ENCODE results near the gene SCD5. TPM values are rescaled to one million over a fixed set of nuclear protein-coding genes. Genes with fewer than 3 reads are reported as not detected.

The SCD5 gene
- total RNA-seq, 2 experiments from 2014 or later, result 3.8 to 4.0 TPM

DNA sequence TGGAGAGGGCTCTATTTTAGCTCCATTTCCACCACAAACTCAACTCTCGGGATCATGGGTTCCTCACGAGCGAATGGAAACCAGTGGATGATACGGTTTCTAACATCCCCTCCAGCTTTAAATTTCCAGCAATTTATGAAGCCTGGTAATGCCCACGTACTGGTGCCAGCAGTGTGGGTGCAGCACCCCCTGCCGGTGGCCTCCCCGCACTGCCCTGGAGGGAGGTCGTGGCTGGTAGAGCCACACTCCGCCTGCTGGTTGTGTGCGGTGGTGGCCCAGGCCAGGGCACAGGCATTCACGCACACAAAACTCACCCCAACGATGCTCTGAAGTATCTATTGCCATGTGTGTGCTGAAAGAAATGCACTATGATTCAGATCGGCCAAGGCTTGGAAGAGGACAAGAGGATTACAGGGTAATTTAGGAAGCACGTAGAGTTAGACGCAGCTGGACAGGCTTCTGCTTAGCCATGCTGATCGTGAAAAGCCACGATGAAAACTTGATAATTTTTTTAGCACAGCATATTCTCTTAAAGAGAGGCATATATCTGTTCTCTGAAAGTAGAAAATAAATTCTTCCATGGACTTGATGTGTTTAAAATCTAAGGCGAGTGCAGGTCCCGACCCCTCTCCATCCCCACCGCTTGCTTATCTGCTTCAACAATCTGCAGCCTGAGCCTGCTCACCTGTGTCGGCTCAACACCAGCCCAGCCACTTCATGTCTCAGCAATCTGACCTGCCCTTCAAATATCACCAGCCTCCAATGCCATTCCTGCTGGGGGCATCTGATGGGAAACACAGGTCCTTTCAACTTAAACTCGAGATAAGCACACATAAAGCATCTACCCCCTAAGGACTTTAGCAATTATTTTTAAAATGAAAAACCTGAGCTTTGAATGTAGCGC lies 59.1 kb downstream of the SCD5 start:
- Mint-ChIP-seq H3K9me3 (no peaks in the 10 kb centered on the region), H3K4me1 (no peaks in the 10 kb centered on the region), H3K27me3 (no peaks in the 10 kb centered on the region), H3K36me3 (no peaks in the 10 kb centered on the region), H3K4me3 (no peak overlapping the region), H3K27ac (no peak overlapping the region)
- DNase-seq, result peak; percentile 77

- no peak for DNase-seq
- no peaks in the 10 kb centered on the region for H3K27me3 Mint-ChIP-seq
- no peak overlapping the region for H3K27ac Mint-ChIP-seq
- H3K36me3 Mint-ChIP-seq, result no peaks in the 10 kb centered on the region
- H3K9me3 Mint-ChIP-seq, result no peaks in the 10 kb centered on the region
- H3K4me3 Mint-ChIP-seq, result no peak overlapping the region
- H3K4me1 Mint-ChIP-seq, result no peaks in the 10 kb centered on the region
Measured at GRCh38 chr4:82737354-82737753, 61.2 kb downstream of the SCD5 start.

DNA sequence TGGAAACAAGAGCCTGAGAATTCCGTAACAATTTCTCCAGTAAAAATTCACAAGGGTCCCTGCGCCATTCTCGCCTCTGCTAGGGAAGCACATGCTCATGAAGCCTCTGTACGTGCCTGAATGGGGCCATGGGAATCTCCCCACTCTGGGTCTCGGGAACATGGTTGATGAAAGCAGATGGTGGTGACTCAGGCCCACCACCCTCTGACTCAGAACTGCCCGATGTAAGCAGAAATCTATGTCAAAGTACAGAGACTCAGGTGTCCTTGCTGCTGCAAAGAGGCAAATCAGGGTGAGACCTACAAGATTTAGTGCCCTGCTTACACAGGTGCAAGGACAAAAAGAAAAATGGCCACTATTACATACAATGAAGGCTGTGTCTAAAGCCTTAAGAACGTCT lies 65.0 kb downstream of the SCD5 start:
- no peaks in the 10 kb centered on the region for H3K36me3 Mint-ChIP-seq
- no peak overlapping the region for H3K4me3 Mint-ChIP-seq
- H3K9me3 Mint-ChIP-seq, result no peaks in the 10 kb centered on the region
- no peaks in the 10 kb centered on the region for H3K27me3 Mint-ChIP-seq
- H3K4me1 Mint-ChIP-seq, result no peaks in the 10 kb centered on the region
- no peak for DNase-seq
- no peak overlapping the region for H3K27ac Mint-ChIP-seq

GRCh38 chr4:82728301-82728700 lies 70.3 kb downstream of the SCD5 start:
- Mint-ChIP-seq H3K36me3 (no peaks in the 10 kb centered on the region), H3K27ac (no peak overlapping the region), H3K4me1 (no peaks in the 10 kb centered on the region), H3K27me3 (no peaks in the 10 kb centered on the region), H3K9me3 (no peaks in the 10 kb centered on the region), H3K4me3 (no peak overlapping the region)
- no peak for DNase-seq

DNA sequence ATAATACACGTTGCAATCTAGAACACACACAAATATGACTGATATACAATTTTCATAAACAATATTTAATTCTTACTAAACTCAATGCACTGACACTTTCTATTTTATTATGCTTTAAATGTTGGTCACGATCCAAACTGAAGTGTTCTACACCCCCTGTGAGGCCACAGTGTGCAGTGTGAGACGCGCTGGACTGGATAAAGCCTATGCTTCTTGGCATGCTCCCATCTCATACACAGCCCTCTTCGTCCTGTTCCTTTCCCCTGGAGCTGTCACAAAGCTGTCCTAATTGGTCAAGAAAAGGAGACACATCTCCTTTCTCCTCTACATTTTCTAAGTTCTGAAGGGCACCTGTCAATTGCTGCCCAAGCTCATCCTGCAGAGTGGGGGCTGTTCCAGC lies 72.0 kb downstream of the SCD5 start:
- no peak overlapping the region for H3K4me3 Mint-ChIP-seq
- H3K27ac Mint-ChIP-seq, result no peak overlapping the region
- no peaks in the 10 kb centered on the region for H3K36me3 Mint-ChIP-seq
- no peaks in the 10 kb centered on the region for H3K27me3 Mint-ChIP-seq
- no peak for DNase-seq
- no peaks in the 10 kb centered on the region for H3K9me3 Mint-ChIP-seq
- no peaks in the 10 kb centered on the region for H3K4me1 Mint-ChIP-seq

DNA sequence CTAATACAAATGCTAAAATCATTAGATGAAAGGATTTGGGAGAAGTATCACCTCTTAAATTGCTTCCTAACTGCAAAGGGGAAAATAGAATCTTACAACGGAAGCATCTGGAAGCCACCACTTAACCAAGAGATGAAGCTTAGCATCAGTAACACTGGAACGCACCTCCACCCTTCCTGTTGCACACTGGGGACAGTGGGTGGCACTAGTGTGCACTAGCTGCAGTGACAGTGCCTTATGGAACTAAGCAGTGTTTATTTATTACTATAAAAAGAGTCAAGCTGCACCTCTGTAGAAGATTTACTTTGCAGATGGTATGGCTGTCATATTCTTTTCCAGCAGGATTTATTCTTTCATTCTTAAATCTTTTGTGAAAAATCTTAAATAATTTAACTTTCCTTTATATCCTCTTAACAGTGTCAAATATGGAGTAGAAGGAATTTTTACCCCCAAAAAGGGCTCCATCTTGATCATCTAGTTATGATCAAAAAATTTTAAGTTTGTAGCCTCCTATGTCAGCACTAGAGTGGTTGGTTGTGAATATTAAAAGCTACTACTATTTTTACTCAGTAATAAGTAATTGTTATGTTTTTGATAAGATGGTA lies 76.7 kb downstream of the SCD5 start:
- Mint-ChIP-seq H3K27me3 (no peaks in the 10 kb centered on the region), H3K27ac (no peak overlapping the region), H3K9me3 (no peaks in the 10 kb centered on the region), H3K4me1 (no peaks in the 10 kb centered on the region), H3K36me3 (no peaks in the 10 kb centered on the region), H3K4me3 (no peak overlapping the region)
- DNase-seq, result peak; percentile 18

DNA sequence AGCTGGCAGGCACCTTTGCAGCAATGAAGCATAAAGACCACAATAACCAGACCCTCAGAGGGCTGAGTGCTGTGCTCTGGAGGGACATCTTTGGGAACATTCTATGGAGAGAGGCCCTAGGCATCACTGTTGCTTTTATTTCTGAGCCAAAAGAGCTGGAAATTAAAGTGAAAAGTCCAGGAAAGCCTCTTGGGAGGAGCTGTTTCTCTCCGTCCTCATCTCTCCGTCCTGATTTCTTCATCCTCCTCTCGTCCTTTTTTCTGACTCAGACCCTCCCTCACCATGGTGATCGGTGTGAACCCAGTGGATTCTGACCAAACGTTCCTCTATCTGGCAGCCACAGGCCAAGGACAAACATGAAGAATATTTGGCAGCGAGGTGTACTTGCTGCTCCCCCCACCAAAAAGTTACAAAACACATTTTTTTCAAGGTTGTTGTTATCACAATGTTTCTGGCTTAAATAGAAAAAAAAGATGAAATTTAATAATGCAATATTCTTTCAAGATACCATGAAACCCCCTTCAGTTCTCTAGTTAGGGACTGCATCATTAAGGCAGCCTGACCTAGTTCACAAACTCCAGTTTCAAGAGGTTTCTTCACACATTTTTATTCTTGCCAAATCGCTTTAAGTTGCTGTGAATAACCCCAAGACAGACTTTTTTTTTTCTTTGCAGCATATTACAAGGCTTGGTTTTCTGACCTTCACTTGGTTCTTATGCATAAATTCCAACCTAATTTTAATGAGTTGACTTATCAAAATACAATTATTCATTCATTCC lies 80.2 kb downstream of the SCD5 start:
- Mint-ChIP-seq H3K9me3 (no peaks in the 10 kb centered on the region), H3K27ac (no peak overlapping the region), H3K27me3 (no peaks in the 10 kb centered on the region), H3K4me3 (no peak overlapping the region), H3K4me1 (no peaks in the 10 kb centered on the region), H3K36me3 (no peaks in the 10 kb centered on the region)
- DNase-seq, result no peak

- DNase-seq, result no peak
- Mint-ChIP-seq H3K36me3 (no peaks in the 10 kb centered on the region), H3K4me1 (no peaks in the 10 kb centered on the region), H3K27me3 (no peaks in the 10 kb centered on the region), H3K27ac (no peak overlapping the region), H3K4me3 (no peak overlapping the region), H3K9me3 (no peaks in the 10 kb centered on the region)
Measured at GRCh38 chr4:82715731-82716617, 82.6 kb downstream of the SCD5 start.

GRCh38 chr4:82713856-82714255 lies 84.7 kb downstream of the SCD5 start:
- Mint-ChIP-seq H3K9me3 (no peaks in the 10 kb centered on the region), H3K36me3 (no peaks in the 10 kb centered on the region), H3K27ac (no peak overlapping the region), H3K4me1 (no peaks in the 10 kb centered on the region), H3K27me3 (no peaks in the 10 kb centered on the region), H3K4me3 (no peak overlapping the region)
- DNase-seq, result no peak

DNA sequence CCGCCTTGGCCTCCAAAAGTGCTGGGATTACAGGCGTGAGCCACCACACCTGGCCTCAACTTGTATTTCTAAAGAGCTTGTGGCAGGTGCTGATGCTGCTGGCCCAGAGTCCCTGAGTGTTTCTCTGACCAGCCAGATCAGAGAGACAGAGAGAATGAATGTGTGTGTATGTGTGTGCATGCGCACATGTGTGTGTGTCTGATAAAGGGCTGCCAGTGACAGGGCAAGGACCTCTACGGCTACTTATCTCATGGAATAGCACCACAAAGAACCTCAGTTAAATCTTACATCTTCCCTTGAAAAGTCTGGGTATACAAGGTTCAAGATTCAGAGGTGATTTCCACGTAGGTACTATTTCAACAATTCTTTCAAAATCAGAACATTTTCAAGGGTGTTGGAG lies 86.0 kb downstream of the SCD5 start:
- Mint-ChIP-seq H3K27ac (no peak overlapping the region), H3K9me3 (no peaks in the 10 kb centered on the region), H3K36me3 (no peaks in the 10 kb centered on the region), H3K4me3 (no peak overlapping the region), H3K4me1 (no peaks in the 10 kb centered on the region), H3K27me3 (no peaks in the 10 kb centered on the region)
- DNase-seq, result no peak

GRCh38 chr4:82711158-82711785 lies 87.3 kb downstream of the SCD5 start:
- H3K4me3 Mint-ChIP-seq, result no peak overlapping the region
- H3K9me3 Mint-ChIP-seq, result no peaks in the 10 kb centered on the region
- H3K27me3 Mint-ChIP-seq, result peaks cover 3% of the 10 kb centered on the region
- no peak for DNase-seq
- H3K36me3 Mint-ChIP-seq, result no peaks in the 10 kb centered on the region
- H3K27ac Mint-ChIP-seq, result no peak overlapping the region
- H3K4me1 Mint-ChIP-seq, result no peaks in the 10 kb centered on the region

GRCh38 chr4:82710197-82710929 lies 88.2 kb downstream of the SCD5 start:
- no peak for DNase-seq
- no peak overlapping the region for H3K4me3 Mint-ChIP-seq

DNA sequence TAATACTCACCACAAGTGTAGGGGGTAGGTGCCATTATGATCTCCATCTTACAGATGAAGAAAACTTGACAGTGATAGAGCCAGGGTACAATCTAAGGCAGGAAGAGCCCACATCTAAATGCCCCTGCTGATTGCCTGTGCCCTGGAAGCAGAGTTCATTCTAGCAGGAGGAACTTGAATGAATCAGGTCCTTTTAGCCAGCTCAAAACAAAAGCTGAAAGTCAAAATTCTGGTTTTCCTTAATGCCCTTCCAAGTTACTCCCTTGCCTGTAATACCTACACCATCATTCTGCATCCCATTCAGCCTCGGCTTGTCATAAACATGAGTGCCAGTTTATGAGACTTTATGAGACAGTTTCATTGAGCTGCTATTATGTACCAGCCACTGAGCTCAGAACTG lies 89.6 kb downstream of the SCD5 start:
- Mint-ChIP-seq H3K4me1 (no peaks in the 10 kb centered on the region), H3K9me3 (no peaks in the 10 kb centered on the region), H3K36me3 (no peaks in the 10 kb centered on the region), H3K27ac (no peak overlapping the region), H3K4me3 (no peak overlapping the region), H3K27me3 (peaks cover 3% of the 10 kb centered on the region)
- no peak for DNase-seq

More at GRCh38 chr4:82710197-82710929, 88.2 kb downstream of the SCD5 start:
- H3K4me1 Mint-ChIP-seq, result no peaks in the 10 kb centered on the region
- no peak overlapping the region for H3K27ac Mint-ChIP-seq
- H3K36me3 Mint-ChIP-seq, result no peaks in the 10 kb centered on the region
- peaks cover 3% of the 10 kb centered on the region for H3K27me3 Mint-ChIP-seq
- H3K9me3 Mint-ChIP-seq, result no peaks in the 10 kb centered on the region
